NCI-H82 (cell line): ENCODE results near the gene TOPBP1.
"Not testable (repeated sequence)": the region's sequence is repeated elsewhere in the genome, so short reads cannot be mapped to it uniquely, and the experiment has no call there.

Experiments
- DNase-seq: peaks from one replicate; lab custom pipeline; 2025; lab: John Stamatoyannopoulos, UW

TOPBP1 gene

DNA sequence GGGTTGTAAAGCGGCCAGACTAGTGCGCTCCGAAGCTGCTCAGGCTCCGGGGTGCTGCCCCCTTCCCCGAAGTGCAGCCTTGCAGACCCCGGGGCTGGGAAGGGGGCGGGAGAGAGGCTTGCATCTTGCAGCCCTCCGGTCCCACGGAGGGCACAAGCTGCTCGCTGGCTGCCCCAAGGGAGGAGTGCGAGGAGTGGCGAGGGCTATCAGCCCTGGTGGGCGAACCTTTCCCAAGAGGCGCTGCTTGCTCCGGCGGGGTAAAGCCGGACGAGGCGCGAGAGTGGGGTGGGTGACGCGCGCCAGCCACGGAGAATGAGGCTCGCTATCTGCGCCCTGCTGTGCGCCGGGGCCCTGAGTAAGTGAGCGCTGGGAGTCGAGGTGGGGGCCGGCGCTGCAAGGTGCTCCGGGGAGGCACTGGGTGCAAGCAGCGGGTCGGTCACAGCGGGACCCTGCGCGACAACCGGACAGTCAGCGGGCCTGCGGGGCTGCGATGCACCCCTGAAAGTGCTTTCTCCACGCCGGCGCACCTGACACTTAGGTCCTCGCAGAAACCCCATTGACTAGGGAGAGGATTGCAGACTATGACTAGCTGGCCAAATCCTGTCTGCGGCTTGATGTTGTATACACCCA, 12.7 kb upstream of the TOPBP1 start:
- DNase-seq = peak; percentile 25

DNA sequence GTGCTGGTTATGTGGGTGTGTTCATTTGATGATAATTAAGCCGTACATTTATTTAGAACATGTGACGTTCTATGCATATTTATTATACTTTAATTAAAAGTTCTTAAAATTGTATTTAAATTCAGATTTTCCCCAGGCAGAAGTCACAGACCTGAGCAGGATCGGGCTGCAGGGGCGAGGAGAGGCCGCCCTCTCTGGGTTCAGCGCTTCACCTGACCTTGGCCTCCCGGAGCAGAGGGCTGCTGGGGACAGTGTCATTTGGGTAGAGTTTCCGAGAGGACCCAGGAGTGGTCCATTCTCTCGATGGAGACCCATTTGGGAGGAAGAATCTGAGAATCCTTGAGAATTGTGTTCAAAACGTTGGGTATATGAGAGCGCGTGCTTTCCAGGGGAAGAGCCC, 12.0 kb upstream of the TOPBP1 start:
- DNase-seq = no peak

DNA sequence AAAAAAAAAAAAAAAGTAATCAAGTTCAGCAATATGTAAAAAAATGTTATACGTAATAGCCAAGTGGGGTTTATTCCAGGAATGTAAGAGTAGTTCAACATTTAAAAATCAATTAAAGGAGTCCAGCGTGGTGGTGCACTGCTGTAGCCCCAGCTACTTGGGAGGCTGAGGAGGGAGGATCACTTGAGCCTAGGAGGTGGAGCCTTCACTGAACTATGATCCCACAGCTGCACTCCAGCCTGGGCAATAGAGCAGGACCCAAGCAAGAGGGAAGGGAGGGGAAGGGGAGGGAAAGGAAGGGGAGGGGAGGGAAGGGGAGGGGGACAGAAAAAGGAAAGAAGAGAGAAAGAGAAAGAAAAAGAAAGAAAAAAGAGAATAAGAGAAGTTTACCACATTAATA, 10.7 kb upstream of the TOPBP1 start:
- no peak for DNase-seq

DNA sequence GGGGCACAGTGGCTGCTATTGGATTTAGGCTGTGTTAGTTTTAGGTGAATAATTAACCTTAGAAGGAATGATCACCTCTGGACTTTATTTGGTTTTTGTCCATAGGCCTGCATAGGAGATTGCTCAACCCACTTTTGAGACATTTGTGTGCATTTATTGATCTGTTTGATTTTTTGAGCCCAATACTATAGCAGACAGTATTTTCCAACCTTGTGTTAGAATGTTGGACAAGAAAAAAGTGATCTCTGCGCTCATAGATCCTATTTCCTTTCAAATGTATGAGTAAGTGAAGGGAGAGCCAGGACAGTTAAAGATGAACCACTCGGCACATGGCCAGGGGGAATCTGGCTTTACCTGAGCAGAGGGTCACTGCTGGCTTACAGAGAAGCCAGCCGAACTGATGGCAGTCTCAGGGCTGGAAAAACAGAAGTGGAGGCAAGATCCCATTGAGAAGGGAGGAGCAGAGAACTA, 8.8 kb upstream of the TOPBP1 start:
- DNase-seq = no peak

DNA sequence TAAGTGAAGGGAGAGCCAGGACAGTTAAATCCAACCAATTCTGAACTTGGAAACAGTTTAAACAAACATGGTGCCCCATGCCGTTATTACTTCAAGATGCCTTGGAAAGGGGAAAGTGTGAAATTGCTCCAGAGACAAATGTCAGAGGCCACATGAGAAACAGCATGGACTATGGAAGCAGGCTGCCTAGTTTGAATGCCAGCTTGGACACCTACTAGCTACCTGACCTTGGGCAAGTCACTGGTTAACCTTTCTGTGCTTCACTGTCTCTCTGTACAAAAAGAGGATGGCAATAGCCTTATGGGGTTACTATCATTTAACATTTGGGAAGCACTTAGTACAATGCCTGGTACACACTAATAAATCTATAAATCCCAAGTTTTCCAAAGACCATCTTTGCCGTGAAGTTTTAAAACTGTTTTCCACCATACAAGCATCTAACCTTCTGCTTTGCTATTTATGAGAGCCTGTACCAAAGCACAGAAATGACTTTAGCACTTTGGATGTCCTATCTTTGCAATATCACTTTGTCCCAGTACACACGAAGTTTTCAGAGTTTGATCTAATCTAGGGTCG, 8.3 kb upstream of the TOPBP1 start:
- no peak for DNase-seq

DNA sequence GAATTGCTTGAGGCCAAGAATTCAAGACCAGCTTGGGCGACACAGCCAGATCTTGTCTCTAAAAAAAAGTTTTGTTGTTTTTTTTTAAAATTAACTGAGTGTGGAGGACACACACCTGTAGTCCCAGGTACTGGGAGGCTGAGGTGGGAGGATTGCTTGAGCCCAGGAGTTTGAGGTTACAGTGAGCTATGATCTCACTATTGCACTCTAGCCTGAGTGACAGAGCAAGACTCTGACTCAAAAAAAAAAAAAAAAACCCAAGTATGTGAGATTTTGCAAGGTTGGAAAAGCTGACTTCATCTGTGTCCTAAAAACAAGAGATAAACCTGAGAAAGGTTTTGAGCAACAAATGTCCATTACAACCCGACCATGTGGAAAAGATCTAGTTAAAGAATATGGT, 5.4 kb upstream of the TOPBP1 start:
- DNase-seq = no peak

DNA sequence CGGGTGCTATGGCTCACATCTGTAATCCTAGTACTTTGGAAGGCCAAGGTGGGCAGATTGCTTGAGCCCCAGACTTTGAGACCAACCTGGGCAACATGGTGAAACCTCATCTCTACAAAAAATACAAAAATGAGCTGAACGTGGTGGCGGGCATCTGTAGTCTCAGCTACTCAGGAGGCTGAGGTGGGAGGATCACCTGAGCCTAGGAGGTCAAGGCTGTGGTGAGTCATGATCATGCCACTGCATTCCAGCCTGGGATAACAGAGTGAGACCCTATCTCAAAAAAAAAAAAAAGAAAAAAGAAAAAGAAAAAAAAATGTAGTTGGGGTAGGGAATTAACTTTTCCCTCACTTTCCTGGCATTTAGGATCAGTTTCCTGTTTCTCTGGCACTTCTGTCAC, 3.4 kb upstream of the TOPBP1 start:
- DNase-seq = not testable (repeated sequence)

DNA sequence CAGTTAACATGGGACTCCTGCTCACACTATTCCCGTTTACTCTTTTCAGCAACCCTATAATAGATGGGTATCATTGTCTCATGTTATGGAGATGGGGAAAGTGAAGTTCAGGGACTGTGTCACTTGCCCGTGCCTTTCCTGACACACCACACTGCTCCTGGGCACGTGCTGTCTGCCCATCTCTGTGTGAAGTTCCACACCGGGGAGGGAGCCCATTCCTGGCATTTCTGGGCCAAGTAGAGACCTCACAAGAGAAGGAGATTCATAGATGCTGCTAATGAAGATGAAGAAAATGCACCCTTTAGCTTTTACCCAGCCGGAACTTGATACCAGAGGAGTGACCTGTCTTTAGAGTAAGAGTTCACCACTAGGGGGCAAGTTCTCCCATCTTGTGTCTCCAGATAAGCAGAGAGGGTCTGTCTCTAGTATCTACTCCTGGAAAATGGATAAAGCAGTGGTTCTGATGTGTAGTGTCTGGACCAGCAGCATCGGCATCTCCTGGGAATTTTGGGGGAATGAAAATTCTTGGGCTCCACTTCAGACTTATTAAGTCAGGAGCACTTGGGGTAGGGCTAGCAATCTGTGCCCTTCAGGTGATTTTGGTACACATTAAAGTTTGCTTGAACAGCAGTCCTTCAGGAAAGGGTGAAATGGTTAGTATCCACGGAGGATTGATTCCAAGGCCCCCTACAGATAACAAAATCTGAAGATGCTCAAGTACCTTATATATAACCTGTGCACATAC, 2.0 kb upstream of the TOPBP1 start:
- peak; percentile 92 for DNase-seq

DNA sequence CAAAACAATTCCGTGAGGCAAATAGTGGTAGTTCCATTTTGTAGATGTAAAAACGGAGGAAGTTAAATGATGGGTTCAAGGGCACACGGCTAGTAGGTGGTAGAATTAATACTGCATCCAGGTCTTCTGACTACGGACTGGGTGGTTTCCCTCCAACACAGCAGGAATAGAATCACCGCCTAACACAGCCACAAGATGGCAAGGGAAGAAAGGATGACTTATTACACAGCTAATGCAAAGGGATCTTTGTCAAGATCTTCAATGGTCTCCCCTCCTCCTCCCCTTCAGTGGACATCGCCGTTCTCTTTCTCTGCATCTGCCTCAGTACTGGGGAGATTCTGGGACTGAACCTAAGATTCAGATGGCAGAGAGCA, 524 bp upstream of the TOPBP1 start:
- DNase-seq = peak; percentile 47

DNA sequence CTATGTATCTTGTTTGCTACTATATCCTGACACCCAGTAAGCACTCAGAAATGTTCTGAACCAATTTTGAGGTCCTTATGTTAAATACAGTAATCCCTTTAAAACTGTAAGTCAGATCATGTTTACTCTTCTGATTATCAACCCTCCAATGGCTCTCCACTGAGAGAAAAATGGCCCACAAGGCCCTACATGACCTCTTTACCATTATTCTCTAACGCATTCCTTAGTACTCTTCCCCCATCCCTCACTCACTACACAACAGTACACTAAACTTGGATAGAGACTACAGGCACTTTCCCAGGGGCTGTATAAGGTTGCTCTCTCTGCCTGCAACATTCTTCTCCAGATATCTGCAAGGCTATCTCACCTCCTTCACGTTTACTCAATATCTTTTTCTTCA, 1.9 kb downstream of the TOPBP1 start:
- DNase-seq = peak; percentile 84

DNA sequence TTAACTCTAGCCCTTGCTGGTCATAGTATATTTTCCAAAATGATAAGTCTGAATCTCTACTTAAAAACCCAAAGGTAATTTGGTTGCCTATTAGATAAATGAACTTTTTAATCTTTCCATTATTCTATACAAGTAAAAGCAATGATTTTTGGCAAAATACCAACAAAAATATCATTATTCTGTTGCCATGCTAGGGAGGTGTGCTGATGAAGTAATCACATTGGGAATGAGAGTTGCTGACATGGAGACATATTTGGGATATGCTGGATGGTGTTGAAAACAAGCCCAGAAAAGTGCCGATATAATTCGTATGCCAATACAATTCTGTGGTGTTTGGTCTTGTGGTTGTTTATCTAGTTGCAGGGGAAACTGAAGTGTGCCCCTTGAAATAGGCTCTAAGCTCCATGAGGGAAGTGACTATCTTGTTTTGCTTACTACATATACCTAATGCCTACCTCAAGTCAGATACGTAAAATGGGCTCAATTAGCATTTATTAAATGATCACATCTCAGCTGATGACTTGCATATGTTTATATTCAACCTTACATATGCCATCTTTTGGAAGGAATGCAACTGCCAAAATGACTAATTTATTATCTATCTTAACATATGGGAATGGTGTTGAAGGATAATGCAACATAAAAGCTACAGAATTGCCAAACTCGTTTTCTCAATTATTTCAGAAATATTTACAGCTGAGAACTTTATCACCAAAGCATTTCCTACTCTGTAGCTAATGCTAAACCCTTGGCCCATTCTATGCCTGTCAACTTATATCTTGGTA, 5.8 kb downstream of the TOPBP1 start:
- DNase-seq = no peak

DNA sequence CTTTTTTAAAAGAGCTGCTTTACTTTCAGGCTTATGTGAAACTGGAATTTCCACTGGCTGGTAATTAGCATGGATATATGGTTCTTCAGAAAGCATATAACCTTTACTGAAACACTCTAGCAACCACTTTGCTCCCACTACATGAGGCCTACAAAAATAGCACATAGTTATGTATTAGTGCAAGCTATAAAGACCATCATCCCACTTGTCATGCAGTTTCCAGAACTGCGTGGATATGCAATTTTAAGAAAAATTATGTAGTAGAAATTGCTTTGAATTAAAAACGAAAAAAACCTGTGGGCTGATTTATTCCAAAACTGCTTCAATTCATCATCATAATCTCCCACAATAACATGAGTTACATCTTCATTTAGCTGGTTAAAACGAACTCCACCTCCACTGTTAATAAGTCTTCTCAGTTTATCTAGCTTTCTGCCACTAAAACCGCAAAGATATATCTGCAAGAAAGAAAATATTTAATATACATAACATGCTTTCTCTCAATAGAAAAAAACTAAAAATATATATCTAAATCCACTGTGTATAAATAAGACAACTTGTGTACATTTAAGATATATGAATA, 12.2 kb downstream of the TOPBP1 start:
- no peak for DNase-seq

DNA sequence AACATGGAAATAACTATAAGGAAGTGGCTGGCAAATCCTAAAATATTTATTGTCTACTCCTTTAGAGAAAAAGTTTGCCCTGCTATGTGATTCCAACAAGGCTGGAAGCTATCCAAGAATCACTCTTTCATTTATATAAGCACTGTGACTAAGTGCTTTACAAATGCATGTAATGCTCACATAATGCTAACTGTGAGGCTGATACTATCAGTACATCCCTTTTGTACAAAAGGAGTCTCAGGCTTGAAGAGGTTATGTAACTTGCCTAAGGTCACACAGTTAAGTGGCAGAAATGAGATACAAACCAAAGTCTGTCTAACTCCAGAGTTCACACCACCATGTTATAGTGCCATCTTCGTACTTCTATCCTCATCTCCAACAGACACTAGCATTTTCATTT, 17.0 kb downstream of the TOPBP1 start:
- no peak for DNase-seq

DNA sequence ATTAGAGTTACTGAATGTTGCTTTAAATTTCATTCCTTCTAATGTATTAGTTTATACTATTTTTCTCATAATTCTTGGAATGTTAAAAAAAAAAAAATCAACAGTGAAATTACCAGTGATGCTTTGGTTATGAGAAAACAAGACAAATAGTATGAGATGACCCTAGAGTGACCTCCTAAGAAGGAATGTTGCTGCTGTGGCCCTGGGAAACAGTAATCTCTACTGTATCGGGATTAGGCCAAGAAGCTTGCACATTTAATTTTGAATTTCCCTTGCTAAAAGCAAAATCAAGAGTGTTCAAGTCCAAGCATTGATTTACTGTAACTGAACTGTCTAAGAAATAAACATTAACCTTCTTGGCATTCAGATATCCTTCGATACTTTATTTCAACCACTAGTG, 18.1 kb downstream of the TOPBP1 start:
- no peak for DNase-seq

DNA sequence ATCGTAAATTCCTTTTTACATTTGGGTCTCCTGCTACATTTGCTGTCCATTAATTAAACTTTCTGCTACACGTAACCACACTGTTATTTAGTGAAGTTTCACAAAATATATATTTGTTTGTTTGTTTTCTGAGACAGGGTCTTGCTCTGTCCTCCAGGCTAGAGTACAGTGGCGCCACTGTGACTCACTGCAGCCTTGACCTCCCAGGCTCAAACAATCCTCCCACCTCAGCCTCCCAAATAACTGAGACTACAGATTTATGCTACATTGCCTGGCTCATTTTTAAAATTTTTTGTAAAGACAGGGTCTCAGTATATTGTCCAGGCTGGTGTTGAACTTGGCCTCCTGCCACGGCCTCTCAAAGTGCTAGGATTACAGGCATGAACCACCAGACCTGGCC, 20.5 kb downstream of the TOPBP1 start:
- DNase-seq = no peak

DNA sequence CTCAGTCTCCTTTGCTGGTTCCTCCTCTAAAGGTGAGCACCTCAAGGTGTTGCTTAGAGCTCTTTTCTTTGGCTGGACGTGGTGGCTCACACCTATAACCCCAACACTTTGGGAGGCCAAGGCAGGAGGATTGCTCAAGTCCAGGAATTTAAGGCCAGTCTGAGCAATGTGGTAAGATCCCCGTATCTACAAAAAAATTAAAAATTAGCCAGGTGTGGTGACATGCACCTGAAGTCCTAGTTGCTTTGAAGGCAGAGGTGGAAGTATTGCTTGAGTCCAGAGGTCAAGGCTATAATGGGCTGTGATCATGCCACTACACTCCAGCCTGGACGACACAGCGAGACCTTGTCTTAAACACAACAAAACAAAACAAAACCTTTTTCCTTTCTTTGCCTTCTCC, 28.3 kb downstream of the TOPBP1 start:
- DNase-seq = no peak

DNA sequence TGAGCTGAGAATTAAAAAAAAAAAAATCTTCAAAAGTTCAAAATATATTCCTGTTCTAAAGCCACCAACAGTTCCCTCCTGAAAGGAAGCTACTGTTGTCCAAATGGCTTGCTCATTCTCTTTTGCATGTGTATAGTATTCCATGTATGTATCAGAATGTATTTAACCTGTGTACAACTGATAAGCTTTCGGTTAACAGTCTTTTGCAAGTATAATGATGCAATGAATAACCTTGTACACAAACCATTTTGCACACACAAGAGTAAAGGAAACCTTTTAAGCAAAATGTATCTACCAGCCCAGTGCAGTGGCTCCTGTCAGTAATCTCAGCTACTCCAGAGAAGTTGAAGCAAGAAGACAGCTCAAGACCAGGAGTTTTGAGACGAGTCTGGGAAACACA, 32.6 kb downstream of the TOPBP1 start:
- DNase-seq = no peak

DNA sequence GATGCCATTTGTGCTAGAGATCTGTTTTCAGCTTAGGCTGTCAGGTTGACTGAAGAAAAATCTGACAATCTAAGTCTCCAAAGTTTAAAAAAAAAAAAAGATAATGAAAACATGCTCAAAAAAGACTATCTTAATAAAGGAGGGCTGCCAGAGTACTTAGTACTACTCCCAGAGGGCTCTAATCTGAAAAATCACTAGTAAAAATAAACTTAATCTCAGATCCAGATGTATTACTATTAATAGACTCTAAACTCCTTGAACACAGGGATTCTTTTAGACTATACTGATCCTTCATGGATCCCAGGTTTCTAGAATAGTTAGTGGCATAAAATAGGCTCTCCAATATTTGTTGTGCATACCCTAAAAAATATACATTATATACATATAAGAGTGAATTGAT, 34.0 kb downstream of the TOPBP1 start:
- DNase-seq = no peak

DNA sequence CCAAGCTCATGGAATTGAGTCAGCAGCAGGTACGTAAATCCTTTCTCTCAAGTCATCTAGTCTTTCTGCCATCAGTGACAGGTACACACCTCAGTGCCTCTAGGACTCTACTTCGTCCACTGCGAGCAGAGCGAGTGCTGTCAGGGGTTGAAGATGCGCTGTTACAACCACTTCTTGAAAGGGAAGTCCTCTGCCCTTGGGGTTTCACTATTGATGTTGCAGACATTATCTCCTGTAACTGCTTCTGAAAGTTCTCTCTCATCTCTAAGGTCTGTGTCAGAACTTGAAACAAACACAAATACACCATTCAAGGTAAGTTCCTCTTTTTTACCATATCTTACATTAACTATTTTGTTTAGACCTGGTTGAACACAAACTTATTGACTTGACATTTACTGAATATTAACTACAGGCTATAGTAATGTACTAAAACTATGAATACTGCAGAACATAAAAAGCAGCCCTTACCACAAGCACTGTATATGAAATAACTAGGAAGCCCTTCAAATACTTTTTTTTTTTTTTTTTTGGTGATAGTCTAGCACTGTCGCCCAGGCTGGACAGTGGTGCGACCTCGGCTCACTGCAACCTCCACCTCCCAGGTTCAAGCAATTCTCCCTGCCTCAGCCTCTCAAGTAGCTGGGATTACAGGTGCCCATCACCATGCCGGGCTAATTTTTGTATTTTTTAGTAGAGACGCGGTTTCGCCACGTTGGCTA, 41.5 kb downstream of the TOPBP1 start:
- DNase-seq = no peak

DNA sequence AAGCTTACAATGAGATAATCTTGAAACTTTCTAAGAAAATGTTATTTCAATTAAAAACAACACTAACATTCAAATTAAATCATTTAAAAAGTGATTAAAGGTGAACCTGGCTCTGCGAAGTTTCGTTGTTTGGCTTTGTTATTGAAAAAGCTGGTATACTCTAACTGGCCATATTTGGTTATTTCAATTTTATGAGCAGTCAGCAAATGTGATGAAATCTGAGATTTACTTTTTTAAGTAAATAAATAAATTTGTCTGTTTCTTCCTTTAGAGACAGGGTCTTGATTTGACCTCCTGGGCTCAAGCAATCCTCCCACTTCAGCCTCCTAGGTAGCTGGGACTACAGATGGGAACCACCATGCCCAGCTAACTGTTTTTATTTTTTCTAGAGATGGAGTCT, 50.2 kb downstream of the TOPBP1 start:
- DNase-seq = no peak

DNA sequence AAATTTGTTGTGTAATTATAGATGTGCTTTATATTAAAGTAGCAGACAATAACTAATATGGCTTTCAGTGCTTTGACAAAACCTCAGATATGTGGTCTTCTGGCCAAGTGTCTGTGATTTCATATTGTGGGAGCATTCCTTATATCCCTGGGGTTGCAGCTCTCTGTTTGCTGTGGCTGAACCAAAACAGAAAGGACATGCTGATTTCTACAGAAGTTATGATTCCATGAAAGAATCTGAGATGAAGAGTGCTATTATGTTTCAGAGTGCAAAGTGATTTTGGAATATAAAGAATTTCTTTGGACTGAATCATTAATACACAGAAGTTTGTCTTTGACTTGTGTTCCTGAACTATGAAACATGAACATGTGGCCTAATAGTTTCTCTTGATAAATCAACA, 51.7 kb downstream of the TOPBP1 start:
- no peak for DNase-seq

DNA sequence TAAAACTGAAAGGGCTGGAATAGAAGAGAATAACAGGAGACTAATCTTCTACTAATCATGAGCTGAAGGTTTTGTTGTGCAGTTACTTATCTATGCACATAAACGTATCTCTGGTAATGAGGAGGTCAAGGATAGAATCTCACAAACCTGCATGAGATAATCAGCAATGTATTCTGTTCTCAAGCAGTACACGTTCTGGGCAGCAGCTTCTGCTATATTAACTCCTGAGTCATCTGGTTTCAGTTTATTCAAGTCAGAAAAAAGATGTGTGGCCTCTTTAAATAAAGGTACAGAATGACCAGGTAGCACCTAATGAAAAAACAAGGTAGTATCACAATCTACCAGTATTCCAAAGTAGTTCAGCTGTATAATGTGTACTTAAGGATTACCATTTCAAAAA, 53.4 kb downstream of the TOPBP1 start:
- no peak for DNase-seq
